DND-41 (cell line): ENCODE measurements around the gene S100A14.

ENCODE experiments used
- ATAC-seq: fragments of 200-7000 bp; cut with Tn5 transposase; 3 replicates; pipeline ENCODE4 v1.9.1; 2021; ENCODE audit warnings: low read depth; ENCODE audit not compliant: insufficient read depth
- DNase-seq: peaks from one replicate; pipeline ENCODE4 v3.0.0-alpha.2; 2020
- H2AFZ ChIP-seq: 2 replicates; pipeline ENCODE4 v1.6.0; 2012; ENCODE audit warnings: low read depth, low read length
- H3K27ac ChIP-seq: 2 replicates; pipeline ENCODE4 v1.5.1; 2012; ENCODE audit warnings: low read length, inconsistent platforms
- H3K27me3 ChIP-seq: fragments of 200-600 bp; sonication (generic); 2 replicates; pipeline ENCODE4 v1.6.0; 2012; ENCODE audit warnings: low read length, mild to moderate bottlenecking, inconsistent platforms; ENCODE audit not compliant: insufficient read depth, poor library complexity
- H3K36me3 ChIP-seq: 2 replicates; pipeline ENCODE4 v1.5.1; 2012; ENCODE audit warnings: low read length, inconsistent platforms; ENCODE audit not compliant: insufficient read depth
- H3K4me1 ChIP-seq: 2 replicates; pipeline ENCODE4 v1.5.1; 2012; ENCODE audit warnings: mild to moderate bottlenecking, low read length; ENCODE audit not compliant: insufficient read depth
- H3K4me2 ChIP-seq: 2 replicates; pipeline ENCODE4 v1.6.0; 2012; ENCODE audit warnings: mild to moderate bottlenecking, moderate library complexity, low read length, inconsistent platforms; ENCODE audit not compliant: insufficient read depth
- H3K4me3 ChIP-seq, 2 experiments: fragments of 200-600 bp in 1 of 2; shearing (Covaris generic) in 1 of 2; 2 replicates each; pipeline ENCODE4 v1.5.1; 2012 to 2016; ENCODE audit warnings: inconsistent platforms in 2 of 2, low read length in 2 of 2, mild to moderate bottlenecking in 2 of 2, low read depth in 1 of 2, moderate library complexity in 1 of 2
- H3K79me2 ChIP-seq: 2 replicates; pipeline ENCODE4 v1.6.0; 2012; ENCODE audit warnings: low read length, inconsistent platforms; ENCODE audit not compliant: insufficient read depth
- H3K9ac ChIP-seq: 2 replicates; pipeline ENCODE4 v1.6.0; 2012; ENCODE audit warnings: low read depth, mild to moderate bottlenecking, inconsistent platforms, low read length, moderate library complexity
- H3K9me3 ChIP-seq: 2 replicates; pipeline ENCODE4 v1.5.1; 2012; ENCODE audit warnings: low read length, moderate library complexity, mild to moderate bottlenecking, inconsistent platforms; ENCODE audit not compliant: insufficient read depth, severe bottlenecking
- H4K20me1 ChIP-seq: 2 replicates; pipeline ENCODE4 v1.6.0; 2012; ENCODE audit warnings: low read length; ENCODE audit not compliant: insufficient read depth
- CTCF ChIP-seq: IDR thresholded peaks from 2 replicates; pipeline ENCODE4 v1.5.1; 2012; ENCODE audit warnings: borderline replicate concordance, low read length, moderate library complexity, mild to moderate bottlenecking; ENCODE audit not compliant: poor library complexity, severe bottlenecking; ENCODE audit errors: extremely low read depth
- EZH2 ChIP-seq: IDR thresholded peaks from 3 replicates; pipeline ENCODE4 v1.6.1; 2012; ENCODE audit warnings: borderline replicate concordance, low read depth, mild to moderate bottlenecking, moderate library complexity, low read length, inconsistent platforms; ENCODE audit not compliant: severe bottlenecking

Gene S100A14

DNA sequence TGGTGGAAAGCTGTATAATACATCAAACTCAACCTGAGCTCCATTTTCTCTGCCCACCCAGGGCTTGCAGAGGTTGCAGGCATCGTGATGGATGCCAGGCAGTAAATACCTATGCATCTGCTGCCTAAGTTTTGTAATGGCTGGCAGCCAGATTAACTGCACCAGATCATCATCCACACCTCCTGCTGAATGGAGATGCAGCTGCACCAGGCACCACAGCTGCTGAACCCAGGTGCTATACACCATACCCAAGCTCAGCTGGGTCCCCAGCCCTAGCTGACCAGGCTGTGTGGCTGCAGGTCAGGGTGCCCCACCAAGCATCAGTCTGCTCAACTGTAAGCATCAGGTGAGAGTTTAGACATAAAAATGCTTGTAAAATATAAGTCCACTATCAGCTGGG, 35.6 kb upstream of the S100A14 start:
- H3K9me3 ChIP-seq: no peaks in the 10 kb centered on the region
- no peaks in the 10 kb centered on the region for H3K27me3 ChIP-seq
- no peak overlapping the region for H3K4me3 ChIP-seq
- no peaks in the 10 kb centered on the region for H3K79me2 ChIP-seq
- 0 out of 2 replicates have a peak, but pooled peaks cover 3% of the 10 kb centered on the region for H4K20me1 ChIP-seq
- H3K4me2 ChIP-seq: no peak overlapping the region
- no peak overlapping the region for H3K9ac ChIP-seq
- no peak for DNase-seq
- H3K4me1 ChIP-seq: no peaks in the 10 kb centered on the region
- TF ChIP-seq EZH2 (no peak), CTCF (no peak)
- H3K27ac ChIP-seq: no peak overlapping the region
- no peak for ATAC-seq
- H3K36me3 ChIP-seq: peaks cover 8% of the 10 kb centered on the region; the same call in 1 of the 2 replicates
- H2AFZ ChIP-seq: no peak overlapping the region

DNA sequence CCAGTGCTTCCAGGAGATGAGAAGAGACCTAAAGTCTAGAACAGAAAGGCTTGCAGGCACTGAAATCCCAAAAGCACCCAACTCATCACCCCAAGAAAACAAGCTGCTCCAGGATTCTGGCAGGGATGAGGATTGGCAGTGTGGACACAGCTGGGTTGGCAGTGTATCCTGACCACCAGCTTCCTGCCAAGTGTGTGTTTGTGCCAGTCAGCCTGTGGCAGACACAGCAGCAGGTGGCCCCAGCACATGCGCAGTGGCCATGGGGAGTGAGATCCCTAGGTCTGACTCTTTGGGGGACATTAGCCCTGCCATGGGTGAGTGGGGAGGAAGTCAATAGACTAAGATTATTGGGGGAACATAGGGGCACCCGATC, 33.7 kb upstream of the S100A14 start:
- no peak overlapping the region for H3K4me2 ChIP-seq

GRCh38 chr1:153649137-153649862, 33.2 kb upstream of the S100A14 start:
- Histone ChIP-seq H3K27me3 (no peaks in the 10 kb centered on the region), H3K9me3 (no peaks in the 10 kb centered on the region), H4K20me1 (peaks cover 11% of the 10 kb centered on the region; the same call in 1 of the 2 replicates), H3K36me3 (peaks cover 32% of the 10 kb centered on the region), H3K27ac (no peak overlapping the region), H3K4me2 (no peak overlapping the region), H3K4me1 (no peaks in the 10 kb centered on the region), H3K79me2 (no peaks in the 10 kb centered on the region), H2AFZ (no peak overlapping the region), H3K9ac (no peak overlapping the region), H3K4me3 (no peak overlapping the region)
- TF ChIP-seq EZH2 (no peak), CTCF (no peak)
- ATAC-seq (peak; percentile 44), DNase-seq (no peak)

More for the DNA sequence above, 33.7 kb upstream of the S100A14 start:
- no peak overlapping the region for H2AFZ ChIP-seq
- H3K4me3 ChIP-seq: no peak overlapping the region
- peaks cover 27% of the 10 kb centered on the region for H3K36me3 ChIP-seq
- 0 out of 3 replicates have a peak, but pooled peaks have one; percentile 18 for ATAC-seq
- no peak for TF ChIP-seq EZH2
- no peak for TF ChIP-seq CTCF
- H3K9ac ChIP-seq: no peak overlapping the region
- H3K79me2 ChIP-seq: no peaks in the 10 kb centered on the region
- peaks cover 9% of the 10 kb centered on the region; the same call in 1 of the 2 replicates for H4K20me1 ChIP-seq
- H3K27me3 ChIP-seq: no peaks in the 10 kb centered on the region
- H3K27ac ChIP-seq: no peak overlapping the region
- no peaks in the 10 kb centered on the region for H3K4me1 ChIP-seq
- H3K9me3 ChIP-seq: no peaks in the 10 kb centered on the region
- no peak for DNase-seq
